ENCODE results near the gene ANXA5. TPM values are rescaled to one million over a fixed set of nuclear protein-coding genes. Genes with fewer than 3 reads are reported as not detected.
"Not testable (repeated sequence)": the region's sequence is repeated elsewhere in the genome, so short reads cannot be mapped to it uniquely, and the experiment has no call there.

ANXA5 gene
- total RNA-seq, 1 donor from 2014 or later = 426 TPM

DNA sequence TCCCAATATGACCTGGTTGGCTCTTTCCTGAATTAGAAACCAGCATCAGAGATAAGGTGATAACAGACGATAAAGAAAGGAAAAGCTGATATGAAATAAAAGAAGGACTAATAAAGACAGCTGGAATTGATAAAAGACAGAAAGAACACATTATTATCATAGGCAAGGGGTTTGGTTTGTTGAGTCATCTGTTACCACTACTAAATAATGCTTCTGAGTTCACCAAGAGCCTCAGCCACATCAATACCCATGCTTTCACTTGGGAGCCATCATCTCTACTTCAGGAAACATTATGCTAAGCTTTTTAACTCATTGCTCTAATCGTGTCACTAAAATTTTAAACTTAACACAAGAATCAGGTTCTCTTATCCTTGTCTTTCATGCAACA is 27.6 kb downstream of the ANXA5 start:
- Histone ChIP-seq H3K4me1 (no peaks in the 10 kb centered on the region), H3K36me3 (peaks cover 79% of the 10 kb centered on the region), H3K4me3 (no peak overlapping the region), H3K9me3 (no peaks in the 10 kb centered on the region), H3K27me3 (ENCODE audit: low read depth) (no peaks in the 10 kb centered on the region), H3K27ac (no peak overlapping the region)
- DNase-seq (no peak), ATAC-seq (no peak)
- TF ChIP-seq, protein P1, sequence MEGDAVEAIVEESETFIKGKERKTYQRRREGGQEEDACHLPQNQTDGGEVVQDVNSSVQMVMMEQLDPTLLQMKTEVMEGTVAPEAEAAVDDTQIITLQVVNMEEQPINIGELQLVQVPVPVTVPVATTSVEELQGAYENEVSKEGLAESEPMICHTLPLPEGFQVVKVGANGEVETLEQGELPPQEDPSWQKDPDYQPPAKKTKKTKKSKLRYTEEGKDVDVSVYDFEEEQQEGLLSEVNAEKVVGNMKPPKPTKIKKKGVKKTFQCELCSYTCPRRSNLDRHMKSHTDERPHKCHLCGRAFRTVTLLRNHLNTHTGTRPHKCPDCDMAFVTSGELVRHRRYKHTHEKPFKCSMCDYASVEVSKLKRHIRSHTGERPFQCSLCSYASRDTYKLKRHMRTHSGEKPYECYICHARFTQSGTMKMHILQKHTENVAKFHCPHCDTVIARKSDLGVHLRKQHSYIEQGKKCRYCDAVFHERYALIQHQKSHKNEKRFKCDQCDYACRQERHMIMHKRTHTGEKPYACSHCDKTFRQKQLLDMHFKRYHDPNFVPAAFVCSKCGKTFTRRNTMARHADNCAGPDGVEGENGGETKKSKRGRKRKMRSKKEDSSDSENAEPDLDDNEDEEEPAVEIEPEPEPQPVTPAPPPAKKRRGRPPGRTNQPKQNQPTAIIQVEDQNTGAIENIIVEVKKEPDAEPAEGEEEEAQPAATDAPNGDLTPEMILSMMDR (IDR thresholded peaks at IDR 0.05) = no peak
- intact Hi-C loops (cut with DNase I) = no loop called here

DNA sequence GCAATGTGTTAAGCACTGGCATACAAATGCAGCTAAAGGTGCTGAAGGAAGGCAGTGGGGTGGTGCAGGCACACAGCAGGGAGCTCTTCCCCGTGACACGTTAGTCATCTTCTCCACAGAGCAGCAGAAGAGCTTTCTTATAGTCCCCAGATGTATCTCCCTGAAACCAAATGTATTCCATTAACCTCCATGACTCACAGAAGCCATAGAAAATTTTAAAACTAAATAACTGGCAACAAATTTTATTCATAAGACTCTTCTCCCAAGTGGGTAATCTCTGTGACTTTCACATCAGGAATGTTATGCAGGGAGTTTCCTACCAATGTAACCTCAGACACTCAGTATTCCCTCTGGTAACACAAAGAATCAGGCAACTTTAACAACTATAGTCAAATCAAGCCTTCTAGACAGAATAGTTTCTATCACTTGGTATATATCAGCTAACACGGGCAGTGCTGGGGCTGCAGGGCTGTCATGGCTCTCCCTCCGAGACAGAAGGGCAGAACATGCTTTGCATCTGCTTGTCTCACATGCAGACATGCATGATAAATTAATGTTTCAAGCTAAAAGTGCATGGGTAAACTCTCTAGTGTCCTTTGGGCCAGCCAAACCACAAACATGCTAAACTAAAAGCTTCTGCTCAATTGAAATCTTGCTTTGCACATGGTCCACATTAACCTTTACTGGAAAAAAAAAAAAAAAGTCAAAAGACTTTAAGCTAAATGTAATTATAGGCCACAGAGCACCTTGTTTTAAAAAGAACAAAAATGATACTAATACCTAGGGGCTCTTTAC is 28.2 kb downstream of the ANXA5 start:
- Histone ChIP-seq H3K4me1 (no peaks in the 10 kb centered on the region), H3K36me3 (peaks cover 75% of the 10 kb centered on the region), H3K27ac (no peak overlapping the region), H3K9me3 (no peaks in the 10 kb centered on the region), H3K27me3 (ENCODE audit: low read depth) (no peaks in the 10 kb centered on the region), H3K4me3 (no peak overlapping the region)
- ATAC-seq = no peak
- intact Hi-C loops (cut with DNase I) = no loop called here
- DNase-seq = no peak
- TF ChIP-seq, protein P1 (IDR thresholded peaks at IDR 0.05) = no peak

DNA sequence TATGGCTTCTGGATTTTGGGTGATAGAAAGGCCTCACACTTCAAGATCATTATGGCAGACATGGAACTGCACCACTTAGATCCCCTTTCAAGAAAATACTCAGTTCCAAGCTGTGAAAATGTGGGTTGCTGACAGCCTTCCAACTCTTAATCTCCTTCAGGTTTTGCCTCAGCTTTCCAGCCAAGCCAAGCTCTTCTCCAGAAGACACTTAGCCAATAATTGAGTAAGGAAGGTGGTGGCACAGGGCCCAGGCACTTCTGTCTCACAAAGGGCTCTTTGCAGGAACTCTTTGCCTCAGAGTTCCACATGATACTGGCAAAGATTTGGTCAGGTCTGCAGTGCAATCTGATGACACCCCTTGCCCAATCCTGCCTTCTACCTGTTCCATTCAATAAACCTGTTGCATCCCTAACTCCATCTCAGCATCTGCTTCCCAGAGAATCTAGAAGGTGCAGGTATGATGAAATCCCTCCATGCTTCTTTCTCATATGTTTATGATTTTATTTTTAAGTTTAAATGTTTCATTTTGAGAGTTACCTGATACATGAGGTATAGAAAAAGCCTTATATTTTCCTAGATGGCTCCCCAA is 30.6 kb downstream of the ANXA5 start:
- TF ChIP-seq, protein P1 (IDR thresholded peaks at IDR 0.05) = no peak
- intact Hi-C loops (cut with DNase I) = no loop called here
- DNase-seq (peak; percentile 63), ATAC-seq (peak; percentile 21 to 46)
- H3K27me3 ChIP-seq (ENCODE audit: low read depth) = no peaks in the 10 kb centered on the region
- no peaks in the 10 kb centered on the region for H3K9me3 ChIP-seq
- H3K27ac ChIP-seq = no peak overlapping the region
- no peaks in the 10 kb centered on the region for H3K4me1 ChIP-seq
- H3K36me3 ChIP-seq = peaks cover 53% of the 10 kb centered on the region
- no peak overlapping the region for H3K4me3 ChIP-seq

DNA sequence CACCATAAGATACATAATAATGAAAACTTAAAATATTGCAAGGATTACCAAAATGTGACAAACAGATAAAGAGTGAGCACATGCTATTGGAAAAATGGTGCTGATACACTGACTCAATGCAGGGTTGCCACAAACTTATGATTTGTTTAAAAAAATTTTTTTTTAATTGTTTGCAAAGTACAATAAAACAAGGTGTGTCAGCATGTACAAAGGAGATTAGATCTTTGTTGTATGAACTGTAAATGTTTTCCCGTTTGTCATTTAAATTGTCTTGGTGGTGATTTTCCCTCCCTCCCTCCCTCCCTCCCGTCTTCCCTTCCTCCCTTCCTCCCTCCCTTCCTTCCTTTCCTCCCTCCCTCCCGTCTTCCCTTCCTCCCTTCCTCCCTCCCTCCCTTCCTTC is 31.4 kb downstream of the ANXA5 start:
- Histone ChIP-seq H3K36me3 (peaks cover 45% of the 10 kb centered on the region), H3K27me3 (ENCODE audit: low read depth) (no peaks in the 10 kb centered on the region), H3K4me1 (no peaks in the 10 kb centered on the region), H3K27ac (no peak overlapping the region), H3K9me3 (no peaks in the 10 kb centered on the region), H3K4me3 (no peak overlapping the region)
- no peak for ATAC-seq
- intact Hi-C loops (cut with DNase I) = no loop called here
- TF ChIP-seq, protein P1 (IDR thresholded peaks at IDR 0.05) = no peak
- no peak for DNase-seq

DNA sequence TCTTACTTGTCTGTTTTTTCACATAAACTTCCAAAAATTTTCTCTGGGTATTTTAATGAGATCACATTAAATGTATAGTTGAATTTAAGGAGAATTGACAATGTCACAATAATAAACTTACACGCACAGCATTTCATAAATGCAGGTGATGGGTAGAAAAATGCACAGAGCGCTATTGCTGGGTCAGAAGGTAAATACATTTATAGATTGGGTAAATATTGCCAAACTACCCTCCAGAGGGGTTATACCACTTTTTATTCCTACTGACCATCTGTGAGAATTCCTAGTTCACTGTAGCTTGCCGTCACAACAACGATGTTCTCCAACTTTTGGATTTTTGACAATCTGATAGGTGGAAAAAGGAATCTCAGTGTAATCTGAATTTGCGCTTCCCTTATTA is 34.6 kb downstream of the ANXA5 start:
- Histone ChIP-seq H3K9me3 (no peaks in the 10 kb centered on the region), H3K4me3 (no peak overlapping the region), H3K36me3 (peaks cover 14% of the 10 kb centered on the region), H3K27ac (no peak overlapping the region), H3K4me1 (no peaks in the 10 kb centered on the region), H3K27me3 (ENCODE audit: low read depth) (no peaks in the 10 kb centered on the region)
- ATAC-seq (no peak), DNase-seq (no peak)
- TF ChIP-seq, protein P1 (IDR thresholded peaks at IDR 0.05) = no peak
- intact Hi-C loops (cut with DNase I) = no loop called here

DNA sequence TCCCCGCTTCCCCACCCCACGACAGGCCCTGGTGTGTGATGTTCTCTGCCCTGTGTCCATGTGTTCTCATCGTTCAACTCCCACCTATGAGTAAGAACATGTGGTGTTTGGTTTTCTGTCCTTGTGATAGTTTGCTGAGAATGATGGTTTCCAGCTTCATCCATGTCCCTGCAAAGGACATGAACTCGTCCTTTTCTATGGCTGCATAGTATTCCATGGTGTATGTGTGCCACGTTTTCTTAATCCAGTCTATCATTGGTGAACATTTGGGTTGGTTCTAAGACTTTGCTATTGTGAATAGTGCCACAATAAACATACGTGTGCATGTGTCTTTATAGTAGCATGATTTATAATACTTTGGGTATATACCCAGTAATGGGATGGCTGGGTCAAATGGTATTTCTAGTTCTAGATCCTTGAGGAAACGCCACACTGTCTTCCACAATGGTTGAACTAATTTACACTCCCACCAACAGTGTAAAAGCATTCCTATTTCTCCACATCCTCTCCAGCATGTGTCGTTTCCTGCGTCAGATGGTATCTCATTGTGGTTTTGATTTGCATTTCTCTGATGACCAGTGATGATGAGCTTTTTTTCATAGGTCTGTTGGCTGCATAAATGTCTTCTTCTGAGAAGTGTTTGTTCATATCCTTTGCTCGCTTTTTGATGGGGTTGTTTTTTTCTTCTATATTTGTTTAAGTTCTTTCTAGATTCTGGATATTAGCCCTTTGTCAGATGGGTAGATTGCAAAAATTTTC is 36.4 kb downstream of the ANXA5 start:
- ATAC-seq; H3K9me3 ChIP-seq; H3K27ac ChIP-seq; H3K4me1 ChIP-seq; intact Hi-C loops (cut with DNase I); DNase-seq; H3K27me3 ChIP-seq (ENCODE audit: low read depth); H3K4me3 ChIP-seq; H3K36me3 ChIP-seq: not testable (repeated sequence)
